ENCODE measurements around the gene MYMK. TPM values are rescaled to one million over a fixed set of nuclear protein-coding genes. Genes with fewer than 3 reads are reported as not detected.

MYMK gene
- polyA plus RNA-seq, 3 donors, result not detected

- Mint-ChIP-seq H3K4me1 (no peaks in the 10 kb centered on the region), H3K27ac (no peak overlapping the region), H3K27me3 (ENCODE audit: low read depth in 3 of 3) (peaks cover 0 to 3% (median 2%) of the 10 kb centered on the region in 3 donors), H3K36me3 (no peaks in the 10 kb centered on the region), H3K4me3 (no peak overlapping the region), H3K9me3 (no peaks in the 10 kb centered on the region)
- intact Hi-C loops (cut with micrococcal nuclease), result no loop called here
- Histone ChIP-seq H3K36me3 (replicated peaks in 1 of 2; ENCODE audit: control insufficient read depth in 1 of 2, insufficient read depth in 2 of 2, low read length in 2 of 2) (no peaks in the 10 kb centered on the region), H3K9ac (ENCODE audit: insufficient read depth, low read length, poor library complexity, severe bottlenecking) (no peak overlapping the region), H3K27ac (ENCODE audit: low read depth in 1 of 2, low read length in 2 of 2) (no peak overlapping the region), H3K79me2 (ENCODE audit: insufficient read depth, low read length) (no peaks in the 10 kb centered on the region), H3K4me2 (replicated peaks; ENCODE audit: extremely low read depth, low read length, poor library complexity, severe bottlenecking) (no peak overlapping the region), H3K27me3 (ENCODE audit: control insufficient read depth in 2 of 2, insufficient read depth in 2 of 2, low read length in 2 of 2) (no peaks in the 10 kb centered on the region), H2AFZ (ENCODE audit: insufficient read depth, low read depth, low read length, poor library complexity, severe bottlenecking) (no peak overlapping the region), H3K4me1 (ENCODE audit: control insufficient read depth in 1 of 2, insufficient read depth in 2 of 2, low read length in 2 of 2) (no peaks in the 10 kb centered on the region), H3K4me3 (replicated peaks in 1 of 3; ENCODE audit: low read depth in 2 of 3, low read length in 3 of 3) (no peak overlapping the region), H4K20me1 (ENCODE audit: insufficient read depth, low read length) (no peaks in the 10 kb centered on the region), H3K9me3 (replicated peaks in 1 of 2; ENCODE audit: control insufficient read depth in 1 of 2, insufficient read depth in 1 of 2, low read length in 2 of 2) (no peaks in the 10 kb centered on the region)
- TF ChIP-seq, protein P1, sequence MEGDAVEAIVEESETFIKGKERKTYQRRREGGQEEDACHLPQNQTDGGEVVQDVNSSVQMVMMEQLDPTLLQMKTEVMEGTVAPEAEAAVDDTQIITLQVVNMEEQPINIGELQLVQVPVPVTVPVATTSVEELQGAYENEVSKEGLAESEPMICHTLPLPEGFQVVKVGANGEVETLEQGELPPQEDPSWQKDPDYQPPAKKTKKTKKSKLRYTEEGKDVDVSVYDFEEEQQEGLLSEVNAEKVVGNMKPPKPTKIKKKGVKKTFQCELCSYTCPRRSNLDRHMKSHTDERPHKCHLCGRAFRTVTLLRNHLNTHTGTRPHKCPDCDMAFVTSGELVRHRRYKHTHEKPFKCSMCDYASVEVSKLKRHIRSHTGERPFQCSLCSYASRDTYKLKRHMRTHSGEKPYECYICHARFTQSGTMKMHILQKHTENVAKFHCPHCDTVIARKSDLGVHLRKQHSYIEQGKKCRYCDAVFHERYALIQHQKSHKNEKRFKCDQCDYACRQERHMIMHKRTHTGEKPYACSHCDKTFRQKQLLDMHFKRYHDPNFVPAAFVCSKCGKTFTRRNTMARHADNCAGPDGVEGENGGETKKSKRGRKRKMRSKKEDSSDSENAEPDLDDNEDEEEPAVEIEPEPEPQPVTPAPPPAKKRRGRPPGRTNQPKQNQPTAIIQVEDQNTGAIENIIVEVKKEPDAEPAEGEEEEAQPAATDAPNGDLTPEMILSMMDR (IDR thresholded peaks at IDR 0.05), result no peak
- WGBS (ENCODE audit: insufficient coverage), result 96% methylated on average over 17 of the region's 21 CpGs
- no peak for DNase-seq
These were observed 3.4 kb downstream of the MYMK start for GRCh38 chr9:133521122-133522072.

DNA sequence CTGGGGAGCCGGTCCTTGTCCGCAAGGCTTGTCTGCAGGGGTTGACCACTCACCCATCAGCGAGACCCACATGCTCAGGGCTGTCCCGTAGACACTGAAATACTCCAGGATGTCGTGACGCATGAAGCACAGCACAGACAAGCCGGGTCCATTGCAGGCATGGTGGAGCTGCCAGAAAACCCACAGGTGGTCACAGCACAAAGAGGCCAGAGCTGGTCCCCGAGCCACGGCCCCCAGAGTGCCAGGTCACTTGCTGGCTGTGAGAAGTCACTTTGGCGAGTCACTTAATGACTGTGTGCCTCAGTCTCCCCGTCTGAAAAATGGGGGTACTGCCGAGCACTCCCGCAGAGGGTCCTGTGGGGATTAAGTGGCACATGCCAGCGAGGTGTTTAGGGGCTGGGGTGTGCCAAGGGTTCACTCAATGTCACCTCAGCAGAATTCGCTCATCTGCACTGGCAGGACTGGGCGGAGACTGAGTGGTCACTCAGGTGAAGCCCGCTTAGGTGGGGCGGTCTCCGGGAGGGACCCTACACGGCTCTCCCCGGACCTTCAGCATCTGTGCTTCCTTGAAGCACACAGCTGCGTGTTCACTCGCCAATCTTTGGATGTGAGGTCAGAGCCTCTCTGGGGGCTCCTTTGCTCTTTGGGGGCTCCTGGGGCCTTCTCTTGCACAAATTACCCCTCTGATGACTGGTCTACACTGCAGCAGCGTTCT is 4.5 kb downstream of the MYMK start:
- 95% methylated on average over 24 of the region's 24 CpGs for WGBS (ENCODE audit: insufficient coverage)
- H3K27me3 Mint-ChIP-seq (ENCODE audit: low read depth in 3 of 3), result peaks cover 0 to 2% (median 1%) of the 10 kb centered on the region in 3 donors
- Histone ChIP-seq H4K20me1 (ENCODE audit: insufficient read depth, low read length) (no peaks in the 10 kb centered on the region), H3K27ac (ENCODE audit: low read depth in 1 of 2, low read length in 2 of 2) (no peak overlapping the region), H3K27me3 (ENCODE audit: control insufficient read depth in 2 of 2, insufficient read depth in 2 of 2, low read length in 2 of 2) (no peaks in the 10 kb centered on the region), H3K36me3 (replicated peaks in 1 of 2; ENCODE audit: control insufficient read depth in 1 of 2, insufficient read depth in 2 of 2, low read length in 2 of 2) (no peaks in the 10 kb centered on the region), H3K9me3 (replicated peaks in 1 of 2; ENCODE audit: control insufficient read depth in 1 of 2, insufficient read depth in 1 of 2, low read length in 2 of 2) (no peaks in the 10 kb centered on the region), H3K4me3 (replicated peaks in 1 of 3; ENCODE audit: low read depth in 2 of 3, low read length in 3 of 3) (no peak overlapping the region), H3K4me1 (ENCODE audit: control insufficient read depth in 1 of 2, insufficient read depth in 2 of 2, low read length in 2 of 2) (no peaks in the 10 kb centered on the region), H2AFZ (ENCODE audit: insufficient read depth, low read depth, low read length, poor library complexity, severe bottlenecking) (no peak overlapping the region), H3K4me2 (replicated peaks; ENCODE audit: extremely low read depth, low read length, poor library complexity, severe bottlenecking) (no peak overlapping the region), H3K79me2 (ENCODE audit: insufficient read depth, low read length) (no peaks in the 10 kb centered on the region), H3K9ac (ENCODE audit: insufficient read depth, low read length, poor library complexity, severe bottlenecking) (no peak overlapping the region)
- H3K4me1 Mint-ChIP-seq, result no peaks in the 10 kb centered on the region
- no peak for DNase-seq
- TF ChIP-seq, protein P1 (IDR thresholded peaks at IDR 0.05), result no peak
- no peak overlapping the region for H3K27ac Mint-ChIP-seq
- H3K9me3 Mint-ChIP-seq, result no peaks in the 10 kb centered on the region
- intact Hi-C loops (cut with micrococcal nuclease), result no loop called here
- no peaks in the 10 kb centered on the region for H3K36me3 Mint-ChIP-seq
- no peak overlapping the region for H3K4me3 Mint-ChIP-seq

Measured in CD14-positive monocyte (primary cell).